Neural cell (in vitro differentiated cells): Measurements from ENCODE around the gene SETD5.

ENCODE experiments used
- CTCF ChIP-seq: fragments of 450-650 bp; IDR thresholded peaks from 2 replicates; pipeline ENCODE4 v1.5.1; 2014; ENCODE audit warnings: antibody characterized with exemption, mild to moderate bottlenecking, moderate library complexity; ENCODE audit not compliant: poor library complexity, severe bottlenecking
- EP300 ChIP-seq: fragments of 450-650 bp; conservative IDR thresholded peaks from 2 replicates; pipeline ENCODE4 v1.6.1; 2014; ENCODE audit warnings: antibody characterized with exemption, mild to moderate bottlenecking, moderate library complexity; ENCODE audit not compliant: poor library complexity, severe bottlenecking
- RAD21 ChIP-seq: fragments of 450-650 bp; conservative IDR thresholded peaks from 2 replicates; pipeline ENCODE4 v1.6.1; 2014; ENCODE audit warnings: antibody characterized with exemption, mild to moderate bottlenecking, moderate library complexity
- TF ChIP-seq, protein P1 (sequence below): IDR thresholded peaks from 2 replicates; pipeline ENCODE4 v1.6.1; 2012; ENCODE audit warnings: borderline replicate concordance

GRCh38 chr3:9379327-9379726 is 18.1 kb upstream of the SETD5 start:
- TF ChIP-seq RAD21 (no peak), CTCF (no peak), EP300 (no peak)
- TF ChIP-seq, protein P1, sequence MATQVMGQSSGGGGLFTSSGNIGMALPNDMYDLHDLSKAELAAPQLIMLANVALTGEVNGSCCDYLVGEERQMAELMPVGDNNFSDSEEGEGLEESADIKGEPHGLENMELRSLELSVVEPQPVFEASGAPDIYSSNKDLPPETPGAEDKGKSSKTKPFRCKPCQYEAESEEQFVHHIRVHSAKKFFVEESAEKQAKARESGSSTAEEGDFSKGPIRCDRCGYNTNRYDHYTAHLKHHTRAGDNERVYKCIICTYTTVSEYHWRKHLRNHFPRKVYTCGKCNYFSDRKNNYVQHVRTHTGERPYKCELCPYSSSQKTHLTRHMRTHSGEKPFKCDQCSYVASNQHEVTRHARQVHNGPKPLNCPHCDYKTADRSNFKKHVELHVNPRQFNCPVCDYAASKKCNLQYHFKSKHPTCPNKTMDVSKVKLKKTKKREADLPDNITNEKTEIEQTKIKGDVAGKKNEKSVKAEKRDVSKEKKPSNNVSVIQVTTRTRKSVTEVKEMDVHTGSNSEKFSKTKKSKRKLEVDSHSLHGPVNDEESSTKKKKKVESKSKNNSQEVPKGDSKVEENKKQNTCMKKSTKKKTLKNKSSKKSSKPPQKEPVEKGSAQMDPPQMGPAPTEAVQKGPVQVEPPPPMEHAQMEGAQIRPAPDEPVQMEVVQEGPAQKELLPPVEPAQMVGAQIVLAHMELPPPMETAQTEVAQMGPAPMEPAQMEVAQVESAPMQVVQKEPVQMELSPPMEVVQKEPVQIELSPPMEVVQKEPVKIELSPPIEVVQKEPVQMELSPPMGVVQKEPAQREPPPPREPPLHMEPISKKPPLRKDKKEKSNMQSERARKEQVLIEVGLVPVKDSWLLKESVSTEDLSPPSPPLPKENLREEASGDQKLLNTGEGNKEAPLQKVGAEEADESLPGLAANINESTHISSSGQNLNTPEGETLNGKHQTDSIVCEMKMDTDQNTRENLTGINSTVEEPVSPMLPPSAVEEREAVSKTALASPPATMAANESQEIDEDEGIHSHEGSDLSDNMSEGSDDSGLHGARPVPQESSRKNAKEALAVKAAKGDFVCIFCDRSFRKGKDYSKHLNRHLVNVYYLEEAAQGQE = no peak
